Activated naive CD8-positive, alpha-beta T cell treated with anti-CD3 and anti-CD28 coated beads, Interleukin-2, amount 10 ng/mL, durations not matched to agents 7 days and 5 days (primary cell): ENCODE results near the gene PELI3. TPM values are rescaled to one million over a fixed set of nuclear protein-coding genes. Genes with fewer than 3 reads are reported as not detected.
A peak's percentile ranks its signal among the peaks of the same experiment; 100 is the strongest.
"Not testable (repeated sequence)": the region's sequence is repeated elsewhere in the genome, so short reads cannot be mapped to it uniquely, and the experiment has no call there.

Experiments
- ATAC-seq: fragments of 150-1000 bp; cut with Tn5 transposase; one replicate; pipeline ENCODE4 v1.10.0; 2021; ENCODE audit warnings: low read depth, moderate library complexity
- POLR2A ChIA-PET: fragments of 350-600 bp; sonication (Branson Sonifier 250); formaldehyde crosslinking; loops from one replicate; lab custom pipeline; 2021; ENCODE audit warnings: antibody characterized with exemption; lab: Charles Lee
- DNase-seq: peaks from one replicate; pipeline ENCODE4 v3.0.0; 2021
- H3K27ac Mint-ChIP-seq: one replicate; pipeline ENCODE4 v1.8.0; 2022; ENCODE audit warnings: mild to moderate bottlenecking, mixed read lengths
- H3K27me3 Mint-ChIP-seq: one replicate; pipeline ENCODE4 v1.8.0; 2022; ENCODE audit warnings: mild to moderate bottlenecking, moderate library complexity, mixed read lengths
- H3K36me3 Mint-ChIP-seq: one replicate; pipeline ENCODE4 v1.8.0; 2021; ENCODE audit warnings: mild to moderate bottlenecking, mixed read lengths
- H3K4me1 Mint-ChIP-seq: one replicate; pipeline ENCODE4 v1.8.0; 2021; ENCODE audit warnings: mixed read lengths
- H3K4me3 Mint-ChIP-seq: one replicate; pipeline ENCODE4 v1.8.0; 2022; ENCODE audit warnings: mild to moderate bottlenecking, moderate library complexity, mixed read lengths
- H3K9me3 Mint-ChIP-seq: one replicate; pipeline ENCODE4 v1.8.0; 2021; ENCODE audit warnings: mixed read lengths
- total RNA-seq, 2 experiments: library from RNA; stranded (reverse); gene quantifications; one replicate each; pipeline ENCODE4 v1.2.3, GENCODE V29; 2021

Gene PELI3
- total RNA-seq, 2 experiments from 2014 or later, result 10.6 to 10.7 TPM

DNA sequence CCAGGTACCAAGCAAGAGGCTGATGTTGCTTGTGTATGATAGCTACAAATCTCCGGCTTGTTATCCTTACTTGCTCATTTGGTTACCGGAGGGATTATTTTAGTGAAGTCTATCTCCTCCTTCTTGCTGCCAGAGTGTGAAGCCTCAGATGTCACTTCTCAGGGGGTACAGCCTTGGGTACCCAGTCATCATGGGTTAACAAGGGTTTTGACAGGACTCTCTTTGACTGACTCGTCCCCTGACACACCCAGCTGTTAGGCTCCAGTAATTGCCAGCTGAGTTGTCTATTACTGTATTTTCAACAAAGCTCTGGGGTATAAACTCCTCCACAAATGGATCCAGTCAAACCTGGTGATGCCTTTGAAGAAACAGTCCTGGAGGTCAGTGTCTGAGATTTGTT, 11.9 kb upstream of the PELI3 start:
- H3K27me3 Mint-ChIP-seq, result peaks cover 3% of the 10 kb centered on the region
- peak overlapping the region; percentile 1 for H3K4me3 Mint-ChIP-seq

DNA sequence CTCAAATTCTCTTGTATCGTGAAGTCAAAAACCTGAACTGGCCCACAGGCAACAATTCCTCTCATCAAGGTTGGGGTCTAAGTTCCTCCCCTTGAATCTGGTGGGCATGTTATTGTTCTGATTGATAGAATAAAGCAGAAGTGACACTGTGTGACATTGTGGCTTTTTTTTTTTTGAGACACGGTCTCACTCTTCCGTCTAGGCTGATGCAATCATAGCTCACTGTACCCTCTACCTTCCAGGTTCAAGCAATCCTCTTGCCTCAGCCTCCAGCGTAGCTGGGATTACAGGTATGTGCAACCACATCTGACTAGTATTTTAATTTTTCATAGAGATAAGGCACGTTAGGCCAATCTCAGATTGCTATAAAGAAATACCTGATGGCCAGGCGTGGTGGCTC, 8.9 kb upstream of the PELI3 start:
- Mint-ChIP-seq H3K4me1 (peaks cover 32% of the 10 kb centered on the region), H3K27ac (peak overlapping the region; percentile 38), H3K9me3 (peaks cover 3% of the 10 kb centered on the region), H3K4me3 (no peak overlapping the region), H3K27me3 (no peaks in the 10 kb centered on the region), H3K36me3 (peaks cover 7% of the 10 kb centered on the region)
- no peak for ATAC-seq
- no peak for DNase-seq
- POLR2A ChIA-PET, result no interaction called here

More for the DNA sequence above, 11.9 kb upstream of the PELI3 start:
- ATAC-seq (no peak), DNase-seq (no peak)
- H3K4me1 Mint-ChIP-seq, result peaks cover 25% of the 10 kb centered on the region
- H3K36me3 Mint-ChIP-seq, result no peaks in the 10 kb centered on the region
- POLR2A ChIA-PET, result interaction anchor here (0.5 to 2.5 kb wide), 2 partner anchors 12 to 90 kb away, joined by 3 to 7 read pairs; partner anchors contain the start of gene PELI3
- no peaks in the 10 kb centered on the region for H3K9me3 Mint-ChIP-seq
- no peak overlapping the region for H3K27ac Mint-ChIP-seq

DNA sequence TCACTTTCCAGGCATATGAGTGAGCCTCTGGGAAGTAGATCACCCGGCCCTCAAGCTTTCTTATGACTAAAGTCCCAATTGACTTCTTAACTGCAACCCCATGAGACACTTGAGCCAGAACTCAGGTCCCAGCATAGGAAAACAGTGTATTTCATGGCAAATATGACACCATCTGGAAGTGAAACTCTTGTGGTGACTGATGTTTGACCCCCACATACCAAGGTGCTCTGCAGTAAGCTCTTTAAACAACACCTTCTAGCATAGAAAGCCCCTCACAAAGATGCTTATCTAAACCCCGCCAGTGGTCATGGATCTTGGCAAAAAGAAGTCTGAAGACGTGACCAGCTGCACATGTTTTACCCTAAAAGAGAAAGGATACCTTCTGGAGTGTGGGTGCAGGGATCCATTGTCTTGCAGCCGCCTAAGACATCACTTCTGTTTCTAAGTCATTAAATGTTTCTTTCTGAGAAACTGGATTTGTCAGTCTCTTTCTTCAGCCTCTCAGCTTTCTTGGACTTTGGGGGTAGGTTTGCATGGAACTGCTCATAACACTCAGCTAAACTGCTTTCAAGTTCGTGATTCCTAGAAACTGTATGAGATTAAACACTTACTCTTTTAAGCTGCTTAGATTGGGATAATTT, 7.4 kb upstream of the PELI3 start:
- peak overlapping the region; percentile 58 for H3K27ac Mint-ChIP-seq

DNA sequence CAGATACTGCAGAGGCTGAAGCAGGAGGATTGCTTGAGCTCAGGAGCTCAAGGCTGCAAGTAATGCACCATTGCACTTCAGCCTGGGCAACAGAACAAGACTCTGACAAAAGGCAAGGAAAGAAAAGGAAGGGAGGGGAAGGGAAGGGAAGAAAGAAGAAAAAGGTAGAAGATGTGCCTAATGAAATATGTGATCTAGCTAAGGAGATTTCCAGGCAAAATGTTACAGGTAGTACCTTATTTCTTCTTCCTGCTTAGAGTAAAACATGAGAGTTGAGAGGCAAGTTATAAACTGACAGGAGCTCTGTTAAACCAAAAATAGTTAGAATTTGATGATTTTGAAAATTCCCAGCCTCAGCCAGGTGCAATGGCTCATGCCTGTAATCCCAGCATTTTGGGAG, 4.7 kb upstream of the PELI3 start:
- Mint-ChIP-seq H3K27ac (no peak overlapping the region), H3K4me3 (no peak overlapping the region), H3K27me3 (no peaks in the 10 kb centered on the region), H3K9me3 (peaks cover 3% of the 10 kb centered on the region), H3K36me3 (peaks cover 8% of the 10 kb centered on the region), H3K4me1 (peaks cover 28% of the 10 kb centered on the region)
- ATAC-seq, result no peak
- no peak for DNase-seq
- POLR2A ChIA-PET, result no interaction called here

More for the DNA sequence above, 7.4 kb upstream of the PELI3 start:
- Mint-ChIP-seq H3K9me3 (peaks cover 3% of the 10 kb centered on the region), H3K36me3 (peaks cover 8% of the 10 kb centered on the region), H3K4me1 (peaks cover 30% of the 10 kb centered on the region), H3K4me3 (no peak overlapping the region), H3K27me3 (no peaks in the 10 kb centered on the region)
- POLR2A ChIA-PET, result no interaction called here
- ATAC-seq, result no peak
- no peak for DNase-seq

DNA sequence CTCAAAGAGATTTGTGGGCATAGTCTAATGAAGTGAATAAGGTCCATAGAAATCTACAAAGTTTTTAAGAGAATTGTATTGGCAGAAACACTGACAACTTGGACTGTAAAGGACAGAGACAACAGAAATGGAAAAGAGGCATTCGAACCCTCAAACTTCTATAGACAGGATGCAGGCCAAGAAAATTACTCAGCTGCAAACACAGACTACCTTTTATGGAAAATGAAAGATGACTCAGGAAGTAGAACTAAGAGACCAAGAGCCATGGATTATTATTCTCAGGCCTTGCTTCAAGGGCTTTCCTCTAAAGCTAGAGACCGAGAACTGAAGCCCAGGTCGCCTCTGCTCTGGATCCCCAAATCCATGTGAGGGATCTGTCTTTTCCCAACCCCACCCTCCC, 3.8 kb upstream of the PELI3 start:
- no peaks in the 10 kb centered on the region for H3K27me3 Mint-ChIP-seq
- peaks cover 8% of the 10 kb centered on the region for H3K36me3 Mint-ChIP-seq
- DNase-seq (no peak), ATAC-seq (no peak)
- peaks cover 3% of the 10 kb centered on the region for H3K9me3 Mint-ChIP-seq
- no peak overlapping the region for H3K4me3 Mint-ChIP-seq
- peaks cover 32% of the 10 kb centered on the region for H3K4me1 Mint-ChIP-seq
- peak overlapping the region; percentile 44 for H3K27ac Mint-ChIP-seq
- POLR2A ChIA-PET, result interaction anchor here (0.9 kb wide), 1 partner anchor 17 kb away, joined by 5 read pairs; the partner anchor contains the start of gene DPP3

DNA sequence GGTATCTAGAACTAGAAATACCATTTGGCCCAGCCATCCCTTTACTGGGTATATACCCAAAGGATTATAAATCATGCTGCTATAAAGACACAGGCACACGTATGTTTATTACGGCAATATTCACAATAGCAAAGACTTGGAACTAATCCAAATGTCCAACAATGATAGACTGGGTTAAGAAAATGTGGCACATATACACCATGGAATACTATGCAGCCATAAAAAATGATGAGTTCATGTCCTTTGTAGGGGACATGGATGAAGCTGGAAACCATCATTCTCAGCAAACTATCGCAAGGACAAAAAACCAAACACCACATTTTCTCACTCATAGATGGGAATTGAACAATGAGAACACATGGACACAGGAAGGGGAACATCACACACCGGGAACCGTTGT, 2.6 kb upstream of the PELI3 start:
- not testable (repeated sequence) for H3K9me3 Mint-ChIP-seq, DNase-seq, H3K27me3 Mint-ChIP-seq, ATAC-seq, H3K36me3 Mint-ChIP-seq, H3K4me3 Mint-ChIP-seq, H3K27ac Mint-ChIP-seq
- H3K4me1 Mint-ChIP-seq, result peaks cover 34% of the 10 kb centered on the region
- POLR2A ChIA-PET, result interaction anchor here (0.7 kb wide), 1 partner anchor 10 kb away, joined by 3 read pairs; no protein-coding TSS in a partner anchor

DNA sequence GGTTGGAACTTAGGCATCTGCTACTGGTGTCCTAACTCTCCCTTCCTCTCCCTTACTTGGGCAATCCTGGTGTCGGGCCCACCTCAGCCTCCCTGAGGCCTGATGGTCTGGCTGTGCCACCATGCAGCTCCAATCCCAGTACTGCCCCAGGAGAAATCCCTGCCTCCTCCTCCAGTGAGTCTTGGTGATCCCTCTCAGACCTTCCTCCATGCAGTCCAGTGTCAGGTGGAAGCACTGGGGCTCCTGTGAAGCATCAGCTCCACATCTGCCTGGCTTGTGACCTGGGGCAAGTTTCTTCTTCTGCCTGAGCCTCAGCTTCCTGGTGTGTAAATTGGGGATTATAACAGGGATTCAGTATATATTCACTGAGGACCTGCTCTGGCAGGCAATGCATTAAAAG, 1.8 kb upstream of the PELI3 start:
- peaks cover 3% of the 10 kb centered on the region for H3K27me3 Mint-ChIP-seq
- POLR2A ChIA-PET, result interaction anchor here (2.7 kb wide), 1 partner anchor 26 kb away, joined by 11 read pairs; the partner anchor contains the start of gene MRPL11
- H3K4me1 Mint-ChIP-seq, result peaks cover 28% of the 10 kb centered on the region
- H3K36me3 Mint-ChIP-seq, result peaks cover 8% of the 10 kb centered on the region
- ATAC-seq (no peak), DNase-seq (no peak)
- H3K9me3 Mint-ChIP-seq, result peaks cover 3% of the 10 kb centered on the region
- no peak overlapping the region for H3K4me3 Mint-ChIP-seq
- H3K27ac Mint-ChIP-seq, result no peak overlapping the region

DNA sequence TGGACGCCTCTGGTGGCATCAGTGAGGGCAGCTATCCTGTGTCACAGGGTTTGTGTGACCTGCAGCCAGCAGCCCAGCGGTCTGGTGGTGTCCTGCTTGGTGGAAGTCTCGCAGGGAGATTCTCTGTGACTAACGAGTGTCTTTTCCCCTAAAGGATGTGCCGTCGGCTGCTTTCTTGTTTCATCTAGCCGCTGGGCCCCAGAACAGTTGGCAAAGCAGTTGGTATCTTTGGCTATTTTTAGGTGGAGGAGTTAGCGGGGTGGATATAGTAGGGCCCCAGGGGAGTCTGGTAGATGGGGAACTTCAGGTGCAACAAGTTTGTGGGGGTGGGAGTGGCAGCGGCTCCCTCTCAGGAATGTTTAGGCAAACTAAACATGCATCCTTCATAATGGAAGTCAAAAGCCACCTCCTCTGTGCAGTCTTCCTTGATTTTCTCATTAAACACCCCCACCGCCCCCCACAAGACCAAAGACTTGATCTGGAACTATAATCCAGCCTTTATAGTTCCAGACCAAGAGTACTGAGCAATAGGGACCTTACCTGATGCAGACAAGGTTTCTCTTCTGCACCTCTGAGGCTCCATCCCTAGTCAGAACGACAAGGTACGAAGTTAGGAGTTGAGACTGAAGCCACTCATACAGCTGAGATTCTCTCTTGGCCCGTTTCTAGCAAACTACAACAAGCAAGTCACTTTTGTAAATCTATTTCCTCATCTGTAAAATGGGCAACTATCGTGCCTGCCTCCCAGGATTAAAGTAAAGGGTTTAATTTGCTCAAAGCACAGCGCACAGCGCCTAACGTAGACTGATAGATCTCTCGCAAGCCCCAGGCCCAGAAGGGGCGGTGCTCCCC, 1.1 kb upstream of the PELI3 start:
- Mint-ChIP-seq H3K27ac (peak overlapping the region; percentile 71), H3K9me3 (peaks cover 2% of the 10 kb centered on the region), H3K4me1 (peaks cover 31% of the 10 kb centered on the region), H3K27me3 (peaks cover 3% of the 10 kb centered on the region), H3K4me3 (peak overlapping the region; percentile 86), H3K36me3 (peaks cover 8% of the 10 kb centered on the region)
- DNase-seq, result no peak
- ATAC-seq, result no peak
- POLR2A ChIA-PET, result interaction anchor here (0.7 to 2.7 kb wide), 6 partner anchors 12 to 194 kb away, joined by 3 to 22 read pairs (median 6); partner anchors contain the start of genes DPP3 and MRPL11

DNA sequence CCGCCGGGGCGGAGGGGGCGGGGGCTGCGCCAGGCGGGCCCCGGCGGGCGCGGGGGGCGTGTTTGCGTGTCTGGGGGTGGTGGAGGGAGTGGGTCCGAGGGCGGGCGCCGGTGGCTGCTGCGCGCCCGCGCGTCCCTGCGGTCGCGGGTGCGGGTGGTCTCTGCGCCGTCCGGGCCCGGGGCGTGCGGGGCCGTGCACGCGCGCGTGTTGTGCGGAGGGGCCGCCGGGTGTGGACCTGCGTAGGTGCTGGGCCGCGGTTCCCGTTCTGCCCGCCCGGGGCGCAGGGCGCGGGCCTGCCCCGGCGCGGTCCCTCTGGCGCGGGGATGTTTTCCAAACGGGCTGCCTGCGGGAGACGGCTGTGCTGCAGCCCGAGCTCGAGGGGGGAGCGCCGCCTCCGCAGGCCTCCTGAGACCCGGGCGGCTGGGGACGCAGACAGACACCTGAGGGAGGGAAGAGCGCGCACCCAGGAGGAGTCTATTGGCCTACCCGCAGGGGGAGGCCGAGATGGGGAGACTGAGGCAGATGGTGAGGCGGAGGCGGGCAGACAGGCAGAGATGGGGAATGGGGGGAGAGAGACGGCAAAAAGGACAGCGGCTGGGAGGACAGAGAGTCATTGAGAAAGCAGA, 442 bp downstream of the PELI3 start:
- H3K36me3 Mint-ChIP-seq, result peaks cover 7% of the 10 kb centered on the region

DNA sequence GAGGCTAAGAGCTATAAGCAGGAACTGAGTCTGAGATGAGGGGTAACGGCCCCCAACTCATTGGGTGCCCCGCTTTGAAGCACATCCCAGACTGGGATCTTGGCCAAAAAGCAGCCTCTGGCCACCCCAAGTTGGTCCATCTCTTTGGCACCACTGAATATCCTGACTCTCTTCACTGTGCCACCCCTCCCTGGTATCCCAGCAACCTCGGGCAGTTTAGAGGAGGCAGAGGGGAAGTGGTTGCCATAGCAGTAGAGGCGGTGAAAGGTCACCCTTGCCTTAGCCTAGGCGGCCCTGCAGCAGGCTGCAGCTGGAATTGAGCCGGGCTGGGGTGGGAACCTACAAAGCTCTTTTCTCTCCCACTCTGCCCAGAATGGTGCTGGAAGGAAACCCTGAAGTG, 1.1 kb downstream of the PELI3 start:
- Mint-ChIP-seq H3K27me3 (peaks cover 3% of the 10 kb centered on the region), H3K4me1 (peaks cover 25% of the 10 kb centered on the region), H3K9me3 (no peaks in the 10 kb centered on the region), H3K36me3 (peaks cover 3% of the 10 kb centered on the region), H3K27ac (peak overlapping the region; percentile 56), H3K4me3 (peak overlapping the region; percentile 92)
- ATAC-seq (no peak), DNase-seq (no peak)
- POLR2A ChIA-PET, result interaction anchor here (2.3 kb wide), 1 partner anchor 13 kb away, joined by 22 read pairs; the partner anchor contains the start of gene DPP3

More for the DNA sequence above, 442 bp downstream of the PELI3 start:
- H3K4me1 Mint-ChIP-seq, result peaks cover 29% of the 10 kb centered on the region
- H3K4me3 Mint-ChIP-seq, result peak overlapping the region; percentile 92
- H3K27ac Mint-ChIP-seq, result peak overlapping the region; percentile 56
- no peak for DNase-seq
- H3K27me3 Mint-ChIP-seq, result peaks cover 3% of the 10 kb centered on the region
- no peaks in the 10 kb centered on the region for H3K9me3 Mint-ChIP-seq
- ATAC-seq, result peak; percentile 65
- POLR2A ChIA-PET, result interaction anchor here (0.6 to 2.7 kb wide), 11 partner anchors 13 to 375 kb away, joined by 4 to 22 read pairs (median 5); partner anchors contain the start of genes ACTN3, DPP3, MRPL11 and RBM14

DNA sequence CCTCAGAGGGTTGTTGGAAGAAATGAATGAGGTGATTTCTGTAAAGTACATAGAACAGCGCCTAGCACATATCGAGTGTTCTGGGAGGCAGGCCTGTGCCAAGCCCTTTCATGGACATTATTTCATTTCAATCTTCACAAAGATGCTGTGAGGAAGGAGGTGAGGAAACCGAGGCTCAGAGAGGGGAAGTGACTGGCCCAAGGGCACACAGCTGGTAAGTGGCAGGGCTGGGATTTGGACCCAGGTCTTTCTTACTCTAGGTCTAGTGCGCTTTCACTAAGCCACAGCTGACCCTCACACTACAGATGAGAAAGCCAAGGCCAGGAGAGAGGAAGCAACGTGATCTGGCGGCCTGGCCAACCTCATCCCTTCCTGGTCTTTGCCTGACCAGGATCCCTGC, 2.0 kb downstream of the PELI3 start:
- peak overlapping the region; percentile 35 for H3K4me3 Mint-ChIP-seq
- POLR2A ChIA-PET, result no interaction called here
- peaks cover 3% of the 10 kb centered on the region for H3K27me3 Mint-ChIP-seq
- H3K27ac Mint-ChIP-seq, result no peak overlapping the region
- H3K4me1 Mint-ChIP-seq, result peaks cover 20% of the 10 kb centered on the region
- ATAC-seq (no peak), DNase-seq (no peak)
- no peaks in the 10 kb centered on the region for H3K9me3 Mint-ChIP-seq
- H3K36me3 Mint-ChIP-seq, result peaks cover 1% of the 10 kb centered on the region

DNA sequence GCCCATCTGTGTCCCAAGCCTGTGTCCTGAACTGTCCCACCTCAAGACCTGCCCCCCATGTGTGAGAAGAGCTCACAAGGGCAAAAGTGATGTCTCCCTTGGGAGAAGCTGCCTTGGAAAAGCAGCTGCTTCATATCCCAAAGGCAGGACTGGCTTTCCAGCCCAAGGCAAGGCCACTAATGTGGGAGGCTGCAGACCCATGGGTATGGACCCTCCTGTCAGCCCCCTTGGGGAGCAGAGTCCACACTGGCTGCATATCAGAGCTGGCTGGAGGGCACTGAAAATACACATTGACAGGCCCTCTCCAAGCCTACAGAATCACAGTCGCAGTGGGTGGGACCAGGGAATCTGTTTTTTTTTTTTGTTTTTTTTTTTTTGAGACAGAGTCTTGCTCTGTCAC, 2.7 kb downstream of the PELI3 start:
- Mint-ChIP-seq H3K36me3 (peaks cover 1% of the 10 kb centered on the region), H3K4me3 (no peak overlapping the region), H3K4me1 (peaks cover 20% of the 10 kb centered on the region), H3K9me3 (no peaks in the 10 kb centered on the region), H3K27ac (no peak overlapping the region), H3K27me3 (peaks cover 3% of the 10 kb centered on the region)
- no peak for DNase-seq
- ATAC-seq, result no peak
- POLR2A ChIA-PET, result no interaction called here

DNA sequence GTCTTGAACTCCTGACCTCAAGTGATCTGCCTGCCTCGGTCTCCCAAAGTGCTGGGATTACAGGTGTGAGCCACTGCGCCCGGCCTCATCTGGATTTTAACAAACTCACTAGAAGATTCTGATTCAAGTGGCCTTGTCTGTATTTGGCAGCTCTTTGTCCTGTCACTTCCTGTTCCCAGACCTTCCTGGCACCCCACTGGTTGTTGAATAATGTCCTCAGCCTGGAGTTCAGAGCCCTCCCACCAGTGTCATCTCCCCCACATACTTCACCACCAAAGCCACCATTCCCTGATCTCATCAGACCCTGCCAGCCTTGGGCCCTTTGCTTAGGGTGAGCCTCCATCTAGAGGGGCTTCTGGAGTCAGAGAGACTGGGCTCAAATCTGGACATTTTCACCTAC, 3.3 kb downstream of the PELI3 start:
- no peak for DNase-seq
- Mint-ChIP-seq H3K4me3 (no peak overlapping the region), H3K9me3 (no peaks in the 10 kb centered on the region), H3K4me1 (peaks cover 19% of the 10 kb centered on the region), H3K27me3 (peaks cover 3% of the 10 kb centered on the region), H3K36me3 (peaks cover 1% of the 10 kb centered on the region), H3K27ac (no peak overlapping the region)
- POLR2A ChIA-PET, result interaction anchor here (1.3 kb wide), 1 partner anchor 10 kb away, joined by 5 read pairs; the partner anchor contains the start of gene DPP3
- no peak for ATAC-seq
